AG04449 (cell line): Measurements from ENCODE around the gene DMRTA1.
"Not testable (repeated sequence)": the region's sequence is repeated elsewhere in the genome, so short reads cannot be mapped to it uniquely, and the experiment has no call there.

Source experiments
- CTCF ChIA-PET: fragments of 350-600 bp; formaldehyde crosslinking; extraction: SDS; loops from one replicate; lab custom pipeline; 2021; ENCODE audit warnings: antibody characterized with exemption; lab: Yijun Ruan, JAX
- POLR2A ChIA-PET: fragments of 400-600, 350-600 bp; formaldehyde crosslinking; extraction: SDS; loops from one replicate; lab custom pipeline; 2020; ENCODE audit warnings: antibody characterized with exemption, inconsistent platforms; lab: Yijun Ruan, JAX
- DNase-seq: peaks from one replicate; pipeline ENCODE4 v3.0.0-alpha.2; 2010; ENCODE audit warnings: low read depth, low spot score
- H3K4me3 ChIP-seq: 2 replicates; pipeline ENCODE4 v1.5.1; 2011; ENCODE audit warnings: low read depth, mild to moderate bottlenecking, control low read depth, low read length
- TF ChIP-seq, protein P1 (sequence below): IDR thresholded peaks from one replicate; pipeline ENCODE4 v1.5.1; 2011; ENCODE audit warnings: mild to moderate bottlenecking, moderate library complexity, low read length, control low read depth, inconsistent platforms; ENCODE audit not compliant: insufficient read depth; ENCODE audit errors: missing control alignments

DMRTA1 gene

DNA sequence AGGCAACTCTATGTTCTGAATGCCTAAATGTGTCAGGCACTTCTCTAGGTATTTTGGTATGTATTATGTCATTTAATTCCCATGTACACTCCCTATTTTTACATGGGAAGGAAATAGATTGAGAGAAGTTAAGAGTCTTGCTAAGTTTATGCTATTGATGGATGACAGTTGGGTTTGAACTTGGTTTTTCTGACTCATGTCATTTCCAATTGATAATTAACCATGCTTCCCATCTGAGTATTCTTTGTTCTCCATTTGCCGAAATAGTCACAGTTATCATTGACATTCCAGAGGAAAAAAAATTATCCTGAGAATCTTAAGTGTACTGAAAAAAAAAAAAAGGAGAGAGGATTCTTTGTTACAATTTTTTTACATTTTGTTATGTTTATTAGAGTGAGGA, 23.1 kb upstream of the DMRTA1 start:
- no peak for DNase-seq
- TF ChIP-seq, protein P1, sequence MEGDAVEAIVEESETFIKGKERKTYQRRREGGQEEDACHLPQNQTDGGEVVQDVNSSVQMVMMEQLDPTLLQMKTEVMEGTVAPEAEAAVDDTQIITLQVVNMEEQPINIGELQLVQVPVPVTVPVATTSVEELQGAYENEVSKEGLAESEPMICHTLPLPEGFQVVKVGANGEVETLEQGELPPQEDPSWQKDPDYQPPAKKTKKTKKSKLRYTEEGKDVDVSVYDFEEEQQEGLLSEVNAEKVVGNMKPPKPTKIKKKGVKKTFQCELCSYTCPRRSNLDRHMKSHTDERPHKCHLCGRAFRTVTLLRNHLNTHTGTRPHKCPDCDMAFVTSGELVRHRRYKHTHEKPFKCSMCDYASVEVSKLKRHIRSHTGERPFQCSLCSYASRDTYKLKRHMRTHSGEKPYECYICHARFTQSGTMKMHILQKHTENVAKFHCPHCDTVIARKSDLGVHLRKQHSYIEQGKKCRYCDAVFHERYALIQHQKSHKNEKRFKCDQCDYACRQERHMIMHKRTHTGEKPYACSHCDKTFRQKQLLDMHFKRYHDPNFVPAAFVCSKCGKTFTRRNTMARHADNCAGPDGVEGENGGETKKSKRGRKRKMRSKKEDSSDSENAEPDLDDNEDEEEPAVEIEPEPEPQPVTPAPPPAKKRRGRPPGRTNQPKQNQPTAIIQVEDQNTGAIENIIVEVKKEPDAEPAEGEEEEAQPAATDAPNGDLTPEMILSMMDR = no peak
- POLR2A ChIA-PET = no interaction called here
- no peak overlapping the region for H3K4me3 ChIP-seq
- CTCF ChIA-PET = no interaction called here

- CTCF ChIA-PET = no interaction called here
- no peak overlapping the region for H3K4me3 ChIP-seq
- DNase-seq = no peak
- POLR2A ChIA-PET = no interaction called here
- TF ChIP-seq, protein P1 = no peak
These were observed 22.0 kb upstream of the DMRTA1 start for GRCh38 chr9:22424616-22425015.

GRCh38 chr9:22425551-22425950, 21.1 kb upstream of the DMRTA1 start:
- CTCF ChIA-PET = no interaction called here
- POLR2A ChIA-PET = no interaction called here
- DNase-seq = no peak
- TF ChIP-seq, protein P1 = no peak
- H3K4me3 ChIP-seq = no peak overlapping the region

GRCh38 chr9:22427226-22427880, 19.3 kb upstream of the DMRTA1 start:
- TF ChIP-seq, protein P1 = no peak
- CTCF ChIA-PET = no interaction called here
- DNase-seq = no peak
- POLR2A ChIA-PET = no interaction called here
- H3K4me3 ChIP-seq = no peak overlapping the region

DNA sequence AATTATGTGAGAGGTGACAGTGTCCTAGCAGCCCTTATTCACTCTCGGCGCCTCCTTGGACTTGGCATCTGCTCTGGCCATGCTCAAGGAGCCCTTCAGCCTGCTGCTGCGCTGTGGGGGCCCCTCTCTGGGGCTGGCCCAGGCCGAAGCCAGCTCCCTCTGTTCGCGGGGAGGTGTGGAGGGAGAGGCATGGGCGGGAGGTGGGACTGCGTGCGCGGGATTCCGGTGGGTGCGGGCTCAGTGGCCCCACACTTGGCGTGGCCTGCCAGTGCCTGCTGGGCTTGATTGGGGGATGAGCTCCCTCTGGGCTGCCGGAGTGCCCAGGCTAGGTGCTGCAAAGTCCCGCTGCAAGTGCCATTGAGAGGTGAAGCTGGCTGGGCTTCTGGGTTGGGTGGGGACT, 12.9 kb upstream of the DMRTA1 start:
- CTCF ChIA-PET = interaction anchor here (1.1 kb wide), 1 partner anchor 36 kb away, joined by 3 read pairs; no protein-coding TSS in a partner anchor
- TF ChIP-seq, protein P1 = no peak

GRCh38 chr9:22435252-22435651, 11.4 kb upstream of the DMRTA1 start:
- CTCF ChIA-PET, POLR2A ChIA-PET, DNase-seq, H3K4me3 ChIP-seq: not testable (repeated sequence)

More for the DNA sequence above, 12.9 kb upstream of the DMRTA1 start:
- DNase-seq = no peak
- no peak overlapping the region for H3K4me3 ChIP-seq
- POLR2A ChIA-PET = no interaction called here

DNA sequence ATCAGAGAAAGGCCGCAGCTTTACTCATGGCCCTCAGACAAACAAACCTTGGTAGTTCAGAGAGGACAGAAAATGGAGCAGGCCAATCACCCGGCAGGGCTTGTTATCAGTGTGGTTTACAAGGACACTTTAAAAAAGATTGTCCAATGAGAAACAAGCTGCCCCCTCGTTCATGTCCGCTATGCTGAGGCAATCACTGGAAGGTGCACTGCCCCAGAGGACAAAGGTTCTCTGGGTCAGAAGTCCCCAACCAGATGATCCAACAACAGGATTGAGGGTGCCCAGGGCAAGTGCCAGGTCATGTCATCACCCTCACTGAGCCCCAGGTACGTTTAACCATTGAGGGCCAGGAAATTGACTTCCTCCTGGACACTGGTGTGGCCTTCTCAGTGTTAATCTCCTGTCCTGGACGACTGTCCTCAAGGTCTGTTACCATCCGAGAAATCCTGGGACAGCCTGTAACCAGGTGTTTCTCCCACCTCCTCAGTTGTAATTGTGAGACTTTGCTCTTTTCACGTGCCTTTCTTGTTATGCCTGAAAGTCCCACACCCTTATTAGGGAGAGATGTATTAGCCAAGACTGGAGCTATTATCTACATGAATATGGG, 9.1 kb upstream of the DMRTA1 start:
- CTCF ChIA-PET, POLR2A ChIA-PET, H3K4me3 ChIP-seq, DNase-seq: not testable (repeated sequence)
